Gastroesophageal sphincter (tissue), 3 donors: ENCODE data around the gene AMER2.

Experiments
- CTCF ChIP-seq, 4 experiments: fragments of 200-600 bp in 2 of 4; fragments of 450-650 bp in 2 of 4; sonication (generic) in 1 of 4; IDR thresholded peaks; one replicate each; pipeline ENCODE4 v1.5.1; 2017 to 2019; ENCODE audit warnings: antibody characterized with exemption in 4 of 4, mild to moderate bottlenecking in 2 of 4, moderate library complexity in 2 of 4
- POLR2A ChIP-seq, 2 donors: fragments of 450-650 bp; IDR thresholded peaks; one replicate each; pipeline ENCODE4 v1.6.1; 2017; ENCODE audit warnings: antibody characterized with exemption in 2 of 2, mild to moderate bottlenecking in 2 of 2, moderate library complexity in 1 of 2
- POLR2AphosphoS5 ChIP-seq: sonication (generic); formaldehyde crosslinking; IDR thresholded peaks from one replicate; pipeline ENCODE4 v1.6.1; 2017; ENCODE audit warnings: antibody characterized with exemption

- TF ChIP-seq POLR2A (IDR thresholded peaks at IDR 0.05) (no peak), CTCF (IDR thresholded peaks at IDR 0.05) (no peak), POLR2AphosphoS5 (no peak)
Observed at GRCh38 chr13:25170554-25171111, 1.5 kb downstream of the AMER2 start.
